Dedifferentiated amniotic fluid mesenchymal stem cell (primary cell): ENCODE measurements around the gene MLYCD.

Experiments
- DNase-seq: peaks from one replicate; pipeline ENCODE4 v3.0.0-alpha.2; 2016; ENCODE audit errors: extremely low spot score

Gene MLYCD

DNA sequence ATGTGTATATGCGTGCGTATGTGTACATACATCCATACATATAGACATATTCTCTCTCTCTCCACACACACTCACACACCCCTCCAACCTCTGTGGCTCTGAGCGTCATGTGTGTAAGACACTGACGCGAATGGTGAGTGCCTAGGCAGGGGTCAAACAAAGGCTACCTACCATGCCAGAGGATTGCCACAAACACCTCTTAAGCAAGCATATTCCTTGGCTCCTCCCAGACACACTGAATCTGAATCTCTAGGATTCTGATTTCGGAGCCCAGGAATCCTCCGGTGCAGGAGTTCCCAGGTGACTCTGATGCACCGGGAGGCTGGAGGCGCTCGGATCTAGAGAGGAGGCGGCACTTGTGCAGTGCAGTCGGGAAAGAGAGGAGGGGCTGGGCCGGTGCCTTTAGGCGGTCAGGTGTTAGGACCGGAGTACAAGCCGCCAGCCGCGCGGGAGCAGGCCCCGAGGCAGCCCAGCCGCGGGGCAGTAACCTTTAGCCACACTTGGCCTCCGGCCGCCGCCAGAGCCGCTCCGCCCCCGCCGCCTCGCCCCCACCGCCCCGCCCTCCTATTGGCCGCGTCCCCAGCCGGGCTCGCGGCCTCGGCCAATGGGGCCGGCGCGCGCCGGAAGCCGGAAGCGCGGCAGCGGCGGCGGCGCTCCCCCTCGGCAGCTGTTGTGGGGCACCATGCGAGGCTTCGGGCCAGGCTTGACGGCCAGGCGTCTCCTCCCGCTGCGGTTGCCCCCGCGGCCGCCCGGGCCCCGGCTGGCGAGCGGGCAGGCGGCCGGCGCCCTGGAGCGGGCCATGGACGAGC is at the start of gene MLYCD:
MLYCD (plus strand) TSS at position 653 of the 809 bp plus-strand sequence; CDS start at position 683, 30 bp downstream.
- DNase-seq = peak; percentile 59

- DNase-seq = no peak
These were observed 49.5 kb upstream of the MLYCD start for GRCh38 chr16:83849421-83849820.

DNA sequence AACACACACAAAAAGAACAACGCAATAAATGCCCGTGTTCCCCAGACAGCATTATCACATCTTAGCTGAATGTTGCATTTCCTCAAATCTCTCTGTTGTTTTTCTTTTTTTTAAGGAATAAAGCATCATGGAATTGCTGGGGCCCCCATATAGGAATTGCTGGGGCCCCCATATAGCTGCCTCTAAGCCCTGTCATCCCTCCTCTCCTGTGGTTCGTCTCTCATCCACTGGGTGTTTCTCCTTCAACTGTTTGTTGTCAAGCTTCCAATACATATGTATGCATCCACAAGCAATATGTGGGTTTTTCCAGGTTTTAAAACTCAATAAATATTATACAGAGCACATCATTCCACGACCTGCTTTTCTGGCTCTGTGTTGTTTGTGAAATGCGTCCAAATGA is 48.0 kb upstream of the MLYCD start:
- DNase-seq = no peak

DNA sequence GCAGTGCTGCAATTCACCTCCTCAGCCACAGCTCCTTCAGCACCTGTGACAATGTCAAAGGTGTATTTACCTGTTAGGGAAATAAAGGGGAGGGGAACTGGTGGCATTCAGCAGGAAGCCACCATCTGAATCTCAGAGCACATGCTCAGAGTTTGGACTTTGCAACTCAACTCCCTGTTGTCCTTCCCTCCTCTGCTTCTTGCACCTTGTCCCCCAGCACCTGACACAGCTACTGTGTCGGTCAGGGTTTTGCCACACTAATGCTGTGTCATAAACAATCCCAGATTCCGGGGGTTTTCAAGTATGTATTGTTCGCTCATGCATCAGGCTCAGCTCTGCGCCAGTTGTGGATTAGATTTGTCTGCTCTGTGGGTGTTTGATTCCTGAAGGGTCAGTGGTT is 47.4 kb upstream of the MLYCD start:
- DNase-seq = no peak

DNA sequence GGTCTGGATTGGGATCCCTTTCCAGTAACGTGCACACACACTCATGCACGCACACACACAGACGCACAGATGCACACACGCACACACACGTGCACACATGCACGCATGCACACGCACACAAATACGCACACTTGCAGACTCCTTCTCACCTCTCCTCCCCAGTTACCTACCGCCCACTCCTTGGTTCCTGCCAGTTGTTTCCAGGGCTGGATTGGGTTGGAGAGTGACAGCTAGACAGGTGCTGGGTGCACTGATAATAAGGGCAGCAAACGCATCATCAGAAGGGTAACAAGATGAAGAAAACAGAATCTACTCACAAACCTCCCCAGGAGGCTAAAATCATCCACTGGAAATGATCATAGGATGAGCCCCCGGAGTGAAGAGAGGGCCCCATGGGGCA is 46.1 kb upstream of the MLYCD start:
- no peak for DNase-seq

- DNase-seq = no peak
These were observed 45.1 kb upstream of the MLYCD start for GRCh38 chr16:83853834-83854233.

DNA sequence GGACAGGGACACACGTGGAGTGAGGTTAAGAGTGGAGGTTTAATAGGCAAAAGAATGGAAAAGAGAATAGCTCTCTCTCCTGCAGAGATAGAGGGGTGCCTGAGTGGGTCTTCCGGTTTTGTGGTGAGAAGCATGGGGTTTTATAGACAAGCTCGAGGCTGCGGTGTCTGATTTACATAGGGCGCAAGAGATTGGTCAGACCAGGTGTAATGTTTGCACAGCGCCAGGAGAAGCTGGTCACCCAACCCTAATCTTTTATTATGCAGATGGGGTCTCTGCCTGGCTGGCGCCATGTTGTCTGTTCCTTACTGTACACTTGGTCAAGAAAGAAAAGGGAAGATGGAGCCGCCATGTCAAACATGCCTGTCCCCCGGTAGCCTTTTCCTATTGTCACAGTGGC is 44.5 kb upstream of the MLYCD start:
- no peak for DNase-seq

DNA sequence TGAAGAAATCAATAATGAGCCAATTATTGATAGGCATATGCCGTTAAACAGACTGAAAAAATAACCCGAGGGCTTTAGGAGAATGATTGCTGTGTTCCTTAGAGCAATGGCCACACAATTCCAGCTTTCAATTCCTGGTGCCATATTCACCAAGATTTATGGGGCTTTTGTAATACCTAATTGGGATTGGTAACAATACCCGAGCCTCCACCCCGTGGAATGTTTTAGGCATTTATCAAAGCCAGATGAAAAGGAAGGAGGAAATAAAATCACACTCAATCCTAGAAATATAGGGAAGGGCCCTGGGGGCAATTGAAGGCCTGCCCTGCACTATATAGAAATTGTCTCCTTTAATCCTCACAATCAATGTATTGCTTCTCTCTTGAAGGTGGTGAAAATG is 42.1 kb upstream of the MLYCD start:
- no peak for DNase-seq

GRCh38 chr16:83859265-83859664 is 39.6 kb upstream of the MLYCD start:
- no peak for DNase-seq

DNA sequence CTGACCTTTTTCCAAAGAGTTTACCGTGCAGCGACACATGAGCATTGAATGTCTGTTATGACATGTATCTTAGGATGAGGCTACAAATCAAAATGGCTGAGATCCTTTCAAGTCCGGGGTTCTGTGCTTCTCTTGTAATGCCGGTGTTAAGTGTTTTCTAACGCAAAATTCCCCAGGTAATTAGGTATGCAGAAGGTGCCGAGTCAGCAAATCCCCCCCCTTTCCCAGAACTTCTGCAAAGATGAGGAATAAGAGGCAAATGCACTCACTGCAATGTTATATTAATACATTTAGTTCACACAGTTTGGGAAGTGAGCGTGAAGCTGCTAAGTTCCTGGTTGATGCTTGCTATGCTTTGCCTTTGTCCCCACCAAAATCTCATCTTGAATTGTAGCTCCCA is 36.3 kb upstream of the MLYCD start:
- no peak for DNase-seq

- no peak for DNase-seq
These were observed 35.2 kb upstream of the MLYCD start for GRCh38 chr16:83863682-83864081.

GRCh38 chr16:83870830-83871229 is 28.1 kb upstream of the MLYCD start:
- DNase-seq = no peak

DNA sequence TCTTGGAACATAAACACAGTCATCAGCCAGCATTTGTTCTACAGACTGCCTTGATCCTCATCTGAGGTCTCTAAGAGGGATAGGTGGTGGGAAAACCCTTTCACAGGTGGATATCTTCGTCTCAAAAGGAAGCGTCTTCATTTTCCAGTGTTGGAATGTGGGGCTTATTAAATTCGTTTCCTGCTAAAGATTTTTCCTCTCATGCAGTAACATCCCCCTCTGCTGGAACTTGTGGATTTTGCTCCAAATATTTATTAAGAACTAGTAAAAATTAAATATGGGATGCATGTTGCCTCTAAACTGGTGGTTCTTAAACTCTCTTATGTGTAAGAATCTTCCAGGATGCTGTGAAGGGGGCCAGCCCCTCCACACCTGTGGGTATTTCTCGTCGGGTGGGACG is 20.1 kb upstream of the MLYCD start:
- DNase-seq = peak; percentile 83

- DNase-seq = no peak
These were observed 16.6 kb upstream of the MLYCD start for GRCh38 chr16:83882163-83882885.

DNA sequence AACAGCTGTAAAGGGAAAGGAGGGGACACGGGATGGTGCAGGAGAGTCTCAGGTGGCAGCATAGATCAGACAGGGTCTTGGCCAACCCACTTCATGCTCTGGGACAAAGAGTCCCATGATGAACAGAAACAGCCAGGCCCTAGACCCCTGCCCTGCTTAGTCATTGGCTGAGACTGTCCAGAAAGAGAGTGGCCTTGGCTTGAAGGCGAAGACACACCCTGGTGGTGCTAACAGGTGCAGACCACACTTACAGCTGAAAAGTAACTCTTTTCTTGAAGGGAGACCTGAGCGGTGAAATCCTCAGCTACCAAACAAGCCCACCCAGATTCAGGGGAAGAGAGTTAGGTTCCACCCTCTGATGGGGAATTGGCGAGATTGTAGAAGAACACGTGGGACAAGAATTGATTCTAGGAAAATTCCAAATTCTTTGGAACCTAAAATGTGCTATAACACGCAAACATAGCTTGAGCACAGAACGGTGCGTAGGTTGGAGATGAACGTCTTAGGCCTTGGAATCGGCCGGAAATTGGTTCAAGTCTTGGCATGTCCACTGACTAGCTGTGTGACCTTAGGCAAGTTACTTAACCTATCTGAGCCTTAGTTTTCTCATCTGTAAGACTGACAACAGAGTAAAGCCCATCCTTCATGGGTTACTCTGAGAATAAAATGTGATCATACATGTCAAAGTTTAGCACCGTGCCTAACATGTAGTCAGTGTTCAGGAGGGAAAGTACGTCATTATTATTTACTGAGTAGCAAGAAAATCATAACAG is 12.5 kb upstream of the MLYCD start:
- no peak for DNase-seq

DNA sequence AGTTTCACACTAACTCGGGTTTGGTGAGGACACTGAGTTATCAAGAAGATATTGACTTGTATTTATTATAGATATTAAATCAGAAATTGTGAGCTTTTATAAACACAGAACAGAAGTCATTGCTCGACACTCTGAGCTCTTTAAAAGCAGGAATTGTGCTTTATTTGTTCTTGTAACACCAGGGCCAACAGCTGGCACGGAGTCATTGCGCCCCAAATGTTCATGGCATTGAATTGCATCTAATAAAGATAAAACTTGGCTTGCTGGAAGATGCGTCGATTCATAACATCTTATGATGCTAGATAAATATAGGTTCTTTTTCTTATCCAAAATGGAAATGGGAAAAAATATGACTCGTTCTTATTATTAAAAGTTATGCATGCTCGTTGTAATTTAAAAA is 11.8 kb upstream of the MLYCD start:
- no peak for DNase-seq

GRCh38 chr16:83887564-83887963 is 11.4 kb upstream of the MLYCD start:
- DNase-seq = no peak

- no peak for DNase-seq
These were observed 10.3 kb upstream of the MLYCD start for GRCh38 chr16:83888672-83889044.

DNA sequence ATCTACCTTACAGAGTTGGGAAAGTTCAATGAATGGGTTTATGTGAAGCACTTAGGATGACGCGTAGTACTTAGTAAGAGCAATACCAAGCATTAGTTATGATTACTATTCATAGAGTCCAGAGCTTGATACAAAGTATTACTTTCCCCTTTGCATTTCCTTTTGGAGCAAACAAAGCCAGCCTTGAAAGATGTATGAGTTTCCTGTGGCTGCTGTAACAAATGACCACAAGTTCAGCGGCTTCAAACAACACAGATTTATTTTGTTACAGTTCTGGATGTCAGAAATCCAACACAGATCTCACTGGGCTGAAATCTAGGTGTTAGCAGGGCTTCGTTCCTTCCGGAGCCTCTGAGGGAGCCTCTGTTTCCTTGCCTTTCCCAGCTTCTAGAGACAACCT is 8.6 kb upstream of the MLYCD start:
- no peak for DNase-seq

- no peak for DNase-seq
These were observed 7.2 kb upstream of the MLYCD start for GRCh38 chr16:83891742-83892141.

- DNase-seq = no peak
These were observed 3.7 kb upstream of the MLYCD start for GRCh38 chr16:83895243-83895642.

DNA sequence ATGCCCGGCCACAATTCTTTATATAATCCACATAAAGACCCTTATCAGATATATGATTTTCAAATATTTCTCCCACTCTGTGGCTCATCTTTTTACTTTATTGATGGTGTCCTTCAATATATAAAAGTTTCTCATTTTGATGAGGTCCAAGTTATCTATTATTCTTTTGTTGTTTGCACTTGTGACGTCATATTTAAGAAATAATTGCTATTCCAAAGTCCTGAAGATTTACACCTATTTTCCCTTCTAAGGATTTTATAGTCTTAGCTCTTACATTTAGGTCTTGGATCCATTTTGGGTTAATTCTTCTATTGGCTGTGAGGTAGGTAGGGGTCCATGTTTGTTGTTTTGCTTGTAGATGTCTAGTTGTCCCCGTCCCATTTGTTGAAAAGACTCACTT is 3.0 kb upstream of the MLYCD start:
- no peak for DNase-seq
